Measurements from ENCODE around the gene PELI2. TPM values are rescaled to one million over a fixed set of nuclear protein-coding genes. Genes with fewer than 3 reads are reported as not detected.

Gene PELI2
- total RNA-seq, 1 donor from 2014 or later = 40.6 TPM

GRCh38 chr14:56304456-56304855 is 186.2 kb downstream of the PELI2 start:
- no peak for DNase-seq (ENCODE audit: low spot score)
- Mint-ChIP-seq H3K27me3 (ENCODE audit: unreplicated experiment) (no peaks in the 10 kb centered on the region), H3K36me3 (ENCODE audit: low read depth, unreplicated experiment) (no peaks in the 10 kb centered on the region), H3K9me3 (ENCODE audit: unreplicated experiment) (no peaks in the 10 kb centered on the region), H3K27ac (ENCODE audit: unreplicated experiment) (no peak overlapping the region), H3K4me3 (ENCODE audit: unreplicated experiment) (no peak overlapping the region), H3K4me1 (ENCODE audit: unreplicated experiment) (no peaks in the 10 kb centered on the region)
- TF ChIP-seq, protein P1, sequence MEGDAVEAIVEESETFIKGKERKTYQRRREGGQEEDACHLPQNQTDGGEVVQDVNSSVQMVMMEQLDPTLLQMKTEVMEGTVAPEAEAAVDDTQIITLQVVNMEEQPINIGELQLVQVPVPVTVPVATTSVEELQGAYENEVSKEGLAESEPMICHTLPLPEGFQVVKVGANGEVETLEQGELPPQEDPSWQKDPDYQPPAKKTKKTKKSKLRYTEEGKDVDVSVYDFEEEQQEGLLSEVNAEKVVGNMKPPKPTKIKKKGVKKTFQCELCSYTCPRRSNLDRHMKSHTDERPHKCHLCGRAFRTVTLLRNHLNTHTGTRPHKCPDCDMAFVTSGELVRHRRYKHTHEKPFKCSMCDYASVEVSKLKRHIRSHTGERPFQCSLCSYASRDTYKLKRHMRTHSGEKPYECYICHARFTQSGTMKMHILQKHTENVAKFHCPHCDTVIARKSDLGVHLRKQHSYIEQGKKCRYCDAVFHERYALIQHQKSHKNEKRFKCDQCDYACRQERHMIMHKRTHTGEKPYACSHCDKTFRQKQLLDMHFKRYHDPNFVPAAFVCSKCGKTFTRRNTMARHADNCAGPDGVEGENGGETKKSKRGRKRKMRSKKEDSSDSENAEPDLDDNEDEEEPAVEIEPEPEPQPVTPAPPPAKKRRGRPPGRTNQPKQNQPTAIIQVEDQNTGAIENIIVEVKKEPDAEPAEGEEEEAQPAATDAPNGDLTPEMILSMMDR (IDR thresholded peaks at IDR 0.05; ENCODE audit: unreplicated experiment) = no peak

- Mint-ChIP-seq H3K27me3 (ENCODE audit: unreplicated experiment) (peaks cover 2% of the 10 kb centered on the region), H3K4me3 (ENCODE audit: unreplicated experiment) (no peak overlapping the region), H3K9me3 (ENCODE audit: unreplicated experiment) (no peaks in the 10 kb centered on the region), H3K27ac (ENCODE audit: unreplicated experiment) (no peak overlapping the region), H3K4me1 (ENCODE audit: unreplicated experiment) (no peaks in the 10 kb centered on the region), H3K36me3 (ENCODE audit: low read depth, unreplicated experiment) (no peaks in the 10 kb centered on the region)
- DNase-seq (ENCODE audit: low spot score) = no peak
- TF ChIP-seq, protein P1 (IDR thresholded peaks at IDR 0.05; ENCODE audit: unreplicated experiment) = no peak
Measured at GRCh38 chr14:56309198-56309597, 191.0 kb downstream of the PELI2 start.

GRCh38 chr14:56310643-56311042 is 192.4 kb downstream of the PELI2 start:
- Mint-ChIP-seq H3K27ac (ENCODE audit: unreplicated experiment) (no peak overlapping the region), H3K36me3 (ENCODE audit: low read depth, unreplicated experiment) (no peaks in the 10 kb centered on the region), H3K4me3 (ENCODE audit: unreplicated experiment) (no peak overlapping the region), H3K4me1 (ENCODE audit: unreplicated experiment) (no peaks in the 10 kb centered on the region), H3K9me3 (ENCODE audit: unreplicated experiment) (no peaks in the 10 kb centered on the region), H3K27me3 (ENCODE audit: unreplicated experiment) (peaks cover 2% of the 10 kb centered on the region)
- no peak for DNase-seq (ENCODE audit: low spot score)
- TF ChIP-seq, protein P1 (IDR thresholded peaks at IDR 0.05; ENCODE audit: unreplicated experiment) = no peak

DNA sequence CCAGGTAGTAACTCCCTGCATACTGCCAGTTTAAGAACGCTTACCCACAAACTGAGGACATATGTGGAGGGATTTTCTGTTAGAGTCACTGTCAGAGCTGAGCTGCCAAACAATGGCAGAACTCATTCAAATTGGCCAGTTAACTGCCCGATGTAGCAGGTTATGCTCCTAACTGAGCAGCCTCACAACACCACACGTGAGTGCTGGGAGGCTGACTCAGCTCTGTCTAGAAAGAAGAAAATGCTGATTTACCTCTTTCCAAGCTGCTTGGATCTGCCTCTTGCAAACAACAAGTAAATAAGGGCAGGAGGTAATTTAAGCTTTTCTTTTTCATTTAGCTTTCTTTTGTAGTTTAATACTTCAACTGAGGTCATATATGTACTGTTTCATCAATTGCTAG is 195.6 kb downstream of the PELI2 start:
- Mint-ChIP-seq H3K27ac (ENCODE audit: unreplicated experiment) (no peak overlapping the region), H3K4me3 (ENCODE audit: unreplicated experiment) (no peak overlapping the region), H3K4me1 (ENCODE audit: unreplicated experiment) (no peaks in the 10 kb centered on the region), H3K36me3 (ENCODE audit: low read depth, unreplicated experiment) (peaks cover 6% of the 10 kb centered on the region), H3K9me3 (ENCODE audit: unreplicated experiment) (no peaks in the 10 kb centered on the region), H3K27me3 (ENCODE audit: unreplicated experiment) (peaks cover 3% of the 10 kb centered on the region)
- DNase-seq (ENCODE audit: low spot score) = no peak
- TF ChIP-seq, protein P1 (IDR thresholded peaks at IDR 0.05; ENCODE audit: unreplicated experiment) = no peak

DNA sequence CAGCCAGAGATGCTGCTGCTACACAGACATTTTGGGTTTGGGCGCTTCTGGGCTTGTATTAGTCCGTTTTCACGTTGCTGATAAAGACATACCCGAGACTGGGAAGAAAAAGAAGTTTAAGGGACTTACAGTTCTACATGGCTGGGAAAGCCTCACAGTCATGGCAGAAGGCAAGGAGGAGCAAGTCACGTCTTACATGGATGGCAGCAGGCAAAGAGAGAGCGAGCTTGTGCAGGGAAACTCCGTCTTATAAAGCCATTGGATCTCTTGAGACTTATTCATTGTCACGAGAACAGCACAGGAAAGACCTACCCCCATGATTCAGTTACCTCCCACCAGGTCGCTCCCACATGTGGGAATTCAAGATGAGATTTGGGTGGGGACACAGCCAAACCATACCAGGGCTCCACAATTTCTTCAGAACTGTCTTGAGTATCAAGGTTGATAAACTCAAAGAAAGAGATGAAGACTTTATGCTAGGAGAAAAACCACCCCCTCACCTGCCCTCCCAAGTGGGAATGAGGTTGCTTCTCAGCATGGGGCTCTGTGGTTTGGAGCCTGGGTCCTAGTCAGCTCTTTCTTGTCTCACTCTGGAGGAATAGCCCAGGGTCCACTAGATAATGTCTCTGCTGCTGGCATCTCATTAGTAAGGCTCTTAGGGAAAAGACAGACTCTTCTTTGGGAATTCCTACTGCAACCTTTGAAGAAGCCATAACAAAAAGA is 200.3 kb downstream of the PELI2 start:
- TF ChIP-seq, protein P1 (IDR thresholded peaks at IDR 0.05; ENCODE audit: unreplicated experiment) = no peak
- no peak overlapping the region for H3K27ac Mint-ChIP-seq (ENCODE audit: unreplicated experiment)
- H3K4me1 Mint-ChIP-seq (ENCODE audit: unreplicated experiment) = no peaks in the 10 kb centered on the region
- peaks cover 9% of the 10 kb centered on the region for H3K36me3 Mint-ChIP-seq (ENCODE audit: low read depth, unreplicated experiment)
- H3K4me3 Mint-ChIP-seq (ENCODE audit: unreplicated experiment) = no peak overlapping the region
- peaks cover 1% of the 10 kb centered on the region for H3K27me3 Mint-ChIP-seq (ENCODE audit: unreplicated experiment)
- no peaks in the 10 kb centered on the region for H3K9me3 Mint-ChIP-seq (ENCODE audit: unreplicated experiment)
- DNase-seq (ENCODE audit: low spot score) = no peak

All from endothelial cell (in vitro differentiated cells).